HEK293 (cell line): ENCODE data around the gene UBA7.

ENCODE experiments used
- CTCF ChIA-PET: fragments of 350-600 bp; formaldehyde crosslinking; extraction: SDS; loops from one replicate; lab custom pipeline; 2021; ENCODE audit warnings: antibody characterized with exemption; lab: Yijun Ruan, JAX
- POLR2A ChIA-PET: fragments of 300-600 bp; formaldehyde crosslinking; extraction: SDS; loops from one replicate; lab custom pipeline; 2020; ENCODE audit warnings: antibody characterized with exemption, inconsistent platforms; lab: Yijun Ruan, JAX
- H3K27ac ChIP-seq: fragments of 200-500 bp; sonication (Bioruptor generic); 2 replicates; pipeline ENCODE4 v1.5.1; 2014; ENCODE audit warnings: low read depth, low read length, control low read depth, inconsistent platforms; ENCODE audit errors: extremely low read depth
- H3K36me3 ChIP-seq, 2 experiments: fragments of 200-500 bp in 1 of 2; sonication (Bioruptor generic) in 1 of 2; 1 replicate in 1 of 2; 2 replicates in 1 of 2; pipeline ENCODE4 v1.5.1; 2014 to 2017; ENCODE audit warnings: inconsistent platforms in 2 of 2, low read length in 2 of 2; ENCODE audit not compliant: control insufficient read depth in 2 of 2, insufficient read depth in 1 of 2
- H3K4me1 ChIP-seq: fragments of 200-500 bp; sonication (Bioruptor generic); 2 replicates; pipeline ENCODE4 v1.5.1; 2014; ENCODE audit warnings: mild to moderate bottlenecking, low read length, inconsistent platforms; ENCODE audit not compliant: control insufficient read depth, insufficient read depth
- H3K4me3 ChIP-seq: 2 replicates; pipeline ENCODE4 v1.5.1; 2011; ENCODE audit warnings: low read depth, mild to moderate bottlenecking, control low read depth, low read length, moderate library complexity
- H3K9me3 ChIP-seq: fragments of 200-500 bp; sonication (Bioruptor generic); 2 replicates; pipeline ENCODE4 v1.5.1; 2014; ENCODE audit warnings: low read depth, low read length, inconsistent platforms; ENCODE audit not compliant: control insufficient read depth, insufficient read depth
- EGR2 ChIP-seq: fragments of 450-650 bp; formaldehyde crosslinking; IDR thresholded peaks from 2 replicates; pipeline ENCODE4 v1.5.1; 2016; ENCODE audit warnings: low read depth, missing biosample characterization, missing genetic modification characterization
- GLIS2 ChIP-seq: fragments of 450-650 bp; formaldehyde crosslinking; IDR thresholded peaks from 2 replicates; pipeline ENCODE4 v1.5.1; 2016; ENCODE audit warnings: missing biosample characterization, missing genetic modification characterization
- HIC1 ChIP-seq: fragments of 450-650 bp; formaldehyde crosslinking; IDR thresholded peaks from 2 replicates; pipeline ENCODE4 v1.5.1; 2016; ENCODE audit warnings: missing biosample characterization, missing genetic modification characterization
- KLF10 ChIP-seq: fragments of 450-650 bp; IDR thresholded peaks from 2 replicates; pipeline ENCODE4 v1.5.1; 2018; ENCODE audit warnings: missing biosample characterization, mild to moderate bottlenecking, missing genetic modification characterization
- KLF8 ChIP-seq: fragments of 450-650 bp; formaldehyde crosslinking; IDR thresholded peaks from 2 replicates; pipeline ENCODE4 v1.5.1; 2016; ENCODE audit warnings: missing biosample characterization, missing genetic modification characterization
- MYNN ChIP-seq: fragments of 450-650 bp; formaldehyde crosslinking; IDR thresholded peaks from 2 replicates; pipeline ENCODE4 v1.5.1; 2016; ENCODE audit warnings: missing biosample characterization, missing genetic modification characterization, borderline replicate concordance
- PBX3 ChIP-seq: sonication (generic); formaldehyde crosslinking; IDR thresholded peaks from 2 replicates; pipeline ENCODE4 v1.8.1; 2022; ENCODE audit warnings: mild to moderate bottlenecking, moderate library complexity, missing genetic modification reagents
- SP2 ChIP-seq: fragments of 450-650 bp; formaldehyde crosslinking; IDR thresholded peaks from 2 replicates; pipeline ENCODE4 v1.5.1; 2016; ENCODE audit warnings: missing biosample characterization, missing genetic modification characterization
- SP7 ChIP-seq: fragments of 450-650 bp; formaldehyde crosslinking; IDR thresholded peaks from 2 replicates; pipeline ENCODE4 v1.5.1; 2016; ENCODE audit warnings: missing biosample characterization, missing genetic modification characterization
- WT1 ChIP-seq: fragments of 450-650 bp; formaldehyde crosslinking; IDR thresholded peaks from 2 replicates; pipeline ENCODE4 v1.5.1; 2016; ENCODE audit warnings: missing biosample characterization, missing genetic modification characterization
- YY1 ChIP-seq: fragments of 450-650 bp; formaldehyde crosslinking; IDR thresholded peaks from 2 replicates; pipeline ENCODE4 v1.5.1; 2018; ENCODE audit warnings: missing biosample characterization, missing genetic modification characterization
- YY2 ChIP-seq: fragments of 450-650 bp; formaldehyde crosslinking; IDR thresholded peaks from 2 replicates; pipeline ENCODE4 v1.5.1; 2016; ENCODE audit warnings: missing biosample characterization, missing genetic modification characterization
- ZBTB20 ChIP-seq: fragments of 450-650 bp; formaldehyde crosslinking; IDR thresholded peaks from 2 replicates; pipeline ENCODE4 v1.5.1; 2016; ENCODE audit warnings: missing biosample characterization, missing genetic modification characterization
- ZBTB44 ChIP-seq: fragments of 450-650 bp; IDR thresholded peaks from 2 replicates; pipeline ENCODE4 v1.5.1; 2018; ENCODE audit warnings: missing biosample characterization, mild to moderate bottlenecking, missing genetic modification characterization
- ZBTB48 ChIP-seq: fragments of 450-650 bp; formaldehyde crosslinking; IDR thresholded peaks from 2 replicates; pipeline ENCODE4 v1.5.1; 2016; ENCODE audit warnings: missing biosample characterization, missing genetic modification characterization
- ZBTB49 ChIP-seq: fragments of 450-650 bp; formaldehyde crosslinking; IDR thresholded peaks from 2 replicates; pipeline ENCODE4 v1.5.1; 2016; ENCODE audit warnings: missing biosample characterization, missing genetic modification characterization, low read depth
- ZBTB8A ChIP-seq: fragments of 450-650 bp; formaldehyde crosslinking; IDR thresholded peaks from 2 replicates; pipeline ENCODE4 v1.5.1; 2016; ENCODE audit warnings: missing biosample characterization, missing genetic modification characterization
- ZFHX2 ChIP-seq: fragments of 450-650 bp; formaldehyde crosslinking; conservative IDR thresholded peaks from 2 replicates; pipeline ENCODE4 v1.5.1; 2016; ENCODE audit warnings: missing biosample characterization, missing genetic modification characterization
- ZNF2 ChIP-seq: fragments of 450-650 bp; formaldehyde crosslinking; IDR thresholded peaks from 2 replicates; pipeline ENCODE4 v1.5.1; 2016; ENCODE audit warnings: missing biosample characterization, missing genetic modification characterization
- ZNF248 ChIP-seq: fragments of 450-650 bp; formaldehyde crosslinking; IDR thresholded peaks from 2 replicates; pipeline ENCODE4 v1.5.1; 2017; ENCODE audit warnings: missing biosample characterization, missing genetic modification characterization
- ZNF394 ChIP-seq: fragments of 450-650 bp; formaldehyde crosslinking; IDR thresholded peaks from 2 replicates; pipeline ENCODE4 v1.5.1; 2016; ENCODE audit warnings: missing biosample characterization, missing genetic modification characterization, mild to moderate bottlenecking, moderate library complexity, borderline replicate concordance
- ZNF473 ChIP-seq: fragments of 450-650 bp; formaldehyde crosslinking; IDR thresholded peaks from 2 replicates; pipeline ENCODE4 v1.5.1; 2017; ENCODE audit warnings: missing biosample characterization, missing genetic modification characterization
- ZNF660 ChIP-seq: fragments of 450-650 bp; IDR thresholded peaks from 2 replicates; pipeline ENCODE4 v1.5.1; 2018; ENCODE audit warnings: missing biosample characterization, mild to moderate bottlenecking, missing genetic modification characterization
- ZNF768 ChIP-seq: fragments of 450-650 bp; formaldehyde crosslinking; IDR thresholded peaks from 2 replicates; pipeline ENCODE4 v1.5.1; 2018; ENCODE audit warnings: missing biosample characterization, mild to moderate bottlenecking, missing genetic modification characterization
- ZNF785 ChIP-seq: fragments of 450-650 bp; formaldehyde crosslinking; IDR thresholded peaks from 2 replicates; pipeline ENCODE4 v1.5.1; 2016; ENCODE audit warnings: missing biosample characterization, missing genetic modification characterization
- ZSCAN18 ChIP-seq: fragments of 450-650 bp; formaldehyde crosslinking; IDR thresholded peaks from 2 replicates; pipeline ENCODE4 v1.5.1; 2016; ENCODE audit warnings: missing biosample characterization, missing genetic modification characterization

The UBA7 gene

GRCh38 chr3:49786357-49787181 lies 27.2 kb downstream of the UBA7 start, which contains the start of gene IP6K1 (continued):
- 0 out of 2 replicates have a peak, but pooled peaks have one; percentile 15 for TF ChIP-seq ZBTB8A (tag by site-specific recombination)
- TF ChIP-seq SP7 (tag by site-specific recombination) = peak; percentile 11; the same call in 1 of the 2 replicates
- no peak for TF ChIP-seq ZNF248
- TF ChIP-seq YY1 (tag by site-specific recombination) = peak; percentile 67
- no peak for TF ChIP-seq ZBTB49
- peak; percentile 31; the same call in 1 of the 2 replicates for TF ChIP-seq ZBTB48 (tag by site-specific recombination)
- no peak for TF ChIP-seq ZBTB44 (tag by site-specific recombination)
- peak; percentile 98 for TF ChIP-seq PBX3 (CRISPR knock-in tag)
- no peak for TF ChIP-seq WT1 (tag by site-specific recombination)
- TF ChIP-seq ZBTB20 = no peak
- 0 out of 2 replicates have a peak, but pooled peaks have one; percentile 39 for TF ChIP-seq KLF10 (tag by site-specific recombination)
- TF ChIP-seq YY2 (tag by site-specific recombination) = 0 out of 2 replicates have a peak, but pooled peaks have one; percentile 31
- TF ChIP-seq SP2 = peak; percentile 95
- TF ChIP-seq ZNF2 (tag by site-specific recombination) = 0 out of 2 replicates have a peak, but pooled peaks have one; percentile 22
- TF ChIP-seq ZNF473 (tag by site-specific recombination) = no peak
- TF ChIP-seq ZFHX2 (tag by site-specific recombination) = peak; percentile 15; the same call in 1 of the 2 replicates

GRCh38 chr3:49785565-49786356 lies 28.0 kb downstream of the UBA7 start:
- peaks cover 0 to 32% of the 10 kb centered on the region in 2 experiments; a peak in 2 of 3 replicates for H3K36me3 ChIP-seq
- ChIA-PET POLR2A (interaction anchor here (0.6 to 1.6 kb wide), 11 partner anchors 8 to 154 kb away, joined by 3 to 6 read pairs (median 3); partner anchors contain the start of genes CDHR4, GMPPB, INKA1 and RBM6), CTCF (interaction anchor here (1.0 kb wide), 1 partner anchor 17 kb away, joined by 5 read pairs; the partner anchor contains the start of gene INKA1)
- no peaks in the 10 kb centered on the region for H3K9me3 ChIP-seq
- H3K4me3 ChIP-seq = peak overlapping the region; percentile 86
- no peaks in the 10 kb centered on the region for H3K4me1 ChIP-seq
- peak overlapping the region; percentile 64 for H3K27ac ChIP-seq
- TF ChIP-seq EGR2 = peak; percentile 64; the same call in 1 of the 2 replicates
- TF ChIP-seq ZNF660 = 0 out of 2 replicates have a peak, but pooled peaks have one; percentile 44
- TF ChIP-seq KLF8 (tag by site-specific recombination) = no peak
- TF ChIP-seq GLIS2 (tag by site-specific recombination) = peak; percentile 67
- no peak for TF ChIP-seq ZNF768 (tag by site-specific recombination)
- TF ChIP-seq ZBTB20 = peak; percentile 19; the same call in 1 of the 2 replicates
- peak; percentile 39; the same call in 1 of the 2 replicates for TF ChIP-seq ZNF785 (tag by site-specific recombination)
- peak; percentile 28; the same call in 1 of the 2 replicates for TF ChIP-seq ZNF394
- TF ChIP-seq ZSCAN18 (tag by site-specific recombination) = no peak
- peak; percentile 86 for TF ChIP-seq ZBTB8A (tag by site-specific recombination)
- peak; percentile 76; the same call in 1 of the 2 replicates for TF ChIP-seq HIC1 (tag by site-specific recombination)
- no peak for TF ChIP-seq MYNN
